Left hindlimb (tissue), 1 donor: Measurements from ENCODE around the gene PDZK1.
"Not testable (repeated sequence)": the region's sequence is repeated elsewhere in the genome, so short reads cannot be mapped to it uniquely, and the experiment has no call there.

Experiments
- DNase-seq: peaks from one replicate; pipeline ENCODE4 v3.0.0-alpha.2; 2018

Gene PDZK1

GRCh38 chr1:145656245-145656943, 50.8 kb downstream of the PDZK1 start:
- not testable (repeated sequence) for DNase-seq

- DNase-seq = not testable (repeated sequence)
These were observed 63.2 kb downstream of the PDZK1 start for GRCh38 chr1:145643990-145644389.

GRCh38 chr1:145641886-145642285, 65.3 kb downstream of the PDZK1 start:
- not testable (repeated sequence) for DNase-seq

- not testable (repeated sequence) for DNase-seq
These were observed 70.9 kb downstream of the PDZK1 start for GRCh38 chr1:145636237-145636636.

- not testable (repeated sequence) for DNase-seq
These were observed 85.0 kb downstream of the PDZK1 start for GRCh38 chr1:145622177-145622576.
